ENCODE measurements around the gene MAP2.

MAP2 gene

GRCh38 chr2:209719034-209719433, 295.2 kb downstream of the MAP2 start:
- ChIA-PET POLR2A (ENCODE audit: low non-redundant PET) (no interaction called here), CTCF (no interaction called here)
- no peak for TF ChIP-seq CTCF (conservative IDR thresholded peaks at IDR 0.05; ENCODE audit: low read depth)
- DNase-seq (ENCODE audit: low spot score): peak; percentile 46
- no peak overlapping the region for H3K27ac ChIP-seq

GRCh38 chr2:209721497-209721896, 297.6 kb downstream of the MAP2 start:
- CTCF ChIA-PET: no interaction called here
- no peak overlapping the region for H3K27ac ChIP-seq
- POLR2A ChIA-PET (ENCODE audit: low non-redundant PET): no interaction called here
- TF ChIP-seq CTCF (conservative IDR thresholded peaks at IDR 0.05; ENCODE audit: low read depth): no peak
- DNase-seq (ENCODE audit: low spot score): peak; percentile 3

GRCh38 chr2:209726311-209726710, 302.5 kb downstream of the MAP2 start:
- POLR2A ChIA-PET (ENCODE audit: low non-redundant PET): no interaction called here
- CTCF ChIA-PET: interaction anchor here (0.6 kb wide), 1 partner anchor 391 kb away, joined by 3 read pairs; no protein-coding TSS in a partner anchor
- DNase-seq (ENCODE audit: low spot score): peak; percentile 38
- no peak overlapping the region for H3K27ac ChIP-seq
- no peak for TF ChIP-seq CTCF (conservative IDR thresholded peaks at IDR 0.05; ENCODE audit: low read depth)

- ChIA-PET CTCF (no interaction called here), POLR2A (ENCODE audit: low non-redundant PET) (no interaction called here)
- H3K27ac ChIP-seq: no peak overlapping the region
- DNase-seq (ENCODE audit: low spot score): no peak
- no peak for TF ChIP-seq CTCF (conservative IDR thresholded peaks at IDR 0.05; ENCODE audit: low read depth)
Measured at GRCh38 chr2:209727077-209727476, 303.2 kb downstream of the MAP2 start.

GRCh38 chr2:209734805-209735204, 311.0 kb downstream of the MAP2 start:
- peak; percentile 1 for DNase-seq (ENCODE audit: low spot score)
- H3K27ac ChIP-seq: no peak overlapping the region
- CTCF ChIA-PET: interaction anchor here (1.0 kb wide), 1 partner anchor 400 kb away, joined by 3 read pairs; no protein-coding TSS in a partner anchor
- TF ChIP-seq CTCF (conservative IDR thresholded peaks at IDR 0.05; ENCODE audit: low read depth): no peak
- POLR2A ChIA-PET (ENCODE audit: low non-redundant PET): no interaction called here

GRCh38 chr2:209741953-209742352, 318.1 kb downstream of the MAP2 start:
- ChIA-PET POLR2A (ENCODE audit: low non-redundant PET) (no interaction called here), CTCF (interaction anchor here (0.6 kb wide), 1 partner anchor 23 kb away, joined by 3 read pairs; no protein-coding TSS in a partner anchor)
- no peak for TF ChIP-seq CTCF (conservative IDR thresholded peaks at IDR 0.05; ENCODE audit: low read depth)
- no peak for DNase-seq (ENCODE audit: low spot score)
- H3K27ac ChIP-seq: no peak overlapping the region

All from RWPE1 (cell line).